Trophoblast cell (in vitro differentiated cells and primary cell): Measurements from ENCODE around the gene KRTAP4-16. TPM values are rescaled to one million over a fixed set of nuclear protein-coding genes. Genes with fewer than 3 reads are reported as not detected.

Experiments
- DNase-seq, 2 donors: peaks; one replicate each; pipeline ENCODE4 v3.0.0-alpha.2; 2016
- H2AFZ ChIP-seq: 2 replicates; pipeline ENCODE4 v1.6.1; 2013; ENCODE audit warnings: low read length, moderate library complexity, mild to moderate bottlenecking; ENCODE audit not compliant: insufficient read depth, poor library complexity
- H2AK5ac ChIP-seq: 2 replicates; pipeline ENCODE4 v1.6.1; 2013; ENCODE audit warnings: mild to moderate bottlenecking, low read length
- H2BK120ac ChIP-seq: 2 replicates; pipeline ENCODE4 v1.6.1; 2013; ENCODE audit warnings: low read length, mild to moderate bottlenecking, moderate library complexity; ENCODE audit not compliant: insufficient read depth, poor library complexity
- H2BK12ac ChIP-seq: 2 replicates; pipeline ENCODE4 v1.6.1; 2013; ENCODE audit warnings: mild to moderate bottlenecking, low read length, moderate library complexity
- H2BK5ac ChIP-seq: 2 replicates; pipeline ENCODE4 v1.6.1; 2013; ENCODE audit warnings: low read length, low read depth, moderate library complexity, mild to moderate bottlenecking; ENCODE audit not compliant: poor library complexity
- H3K14ac ChIP-seq: 2 replicates; pipeline ENCODE4 v1.6.1; 2013; ENCODE audit warnings: mild to moderate bottlenecking, low read length
- H3K18ac ChIP-seq: 2 replicates; pipeline ENCODE4 v1.6.1; 2013; ENCODE audit warnings: mild to moderate bottlenecking, low read length
- H3K23ac ChIP-seq: 2 replicates; pipeline ENCODE4 v1.6.1; 2013; ENCODE audit warnings: low read length
- H3K27ac ChIP-seq: 2 replicates; pipeline ENCODE4 v1.5.1; 2013; ENCODE audit warnings: low read depth, mild to moderate bottlenecking, inconsistent platforms, low read length, moderate library complexity
- H3K27me3 ChIP-seq: 2 replicates; pipeline ENCODE4 v1.6.1; 2013; ENCODE audit warnings: inconsistent platforms, mild to moderate bottlenecking, low read length, moderate library complexity; ENCODE audit not compliant: insufficient read depth
- H3K36me3 ChIP-seq, 2 experiments: 1 replicate in 1 of 2; 2 replicates in 1 of 2; pipeline ENCODE4 v1.6.1; 2013; ENCODE audit warnings: low read length in 2 of 2, mild to moderate bottlenecking in 2 of 2, moderate library complexity in 1 of 2; ENCODE audit not compliant: insufficient read depth in 2 of 2, control insufficient read depth in 1 of 2
- H3K4ac ChIP-seq: 2 replicates; pipeline ENCODE4 v1.6.1; 2013; ENCODE audit warnings: low read depth, mild to moderate bottlenecking, low read length, moderate library complexity
- H3K4me1 ChIP-seq, 2 experiments: 1 replicate in 1 of 2; 2 replicates in 1 of 2; pipeline ENCODE4 v1.6.1; 2013; ENCODE audit warnings: low read length in 2 of 2, mild to moderate bottlenecking in 2 of 2, moderate library complexity in 1 of 2; ENCODE audit not compliant: insufficient read depth in 2 of 2, control insufficient read depth in 1 of 2
- H3K4me2 ChIP-seq: 2 replicates; pipeline ENCODE4 v1.6.1; 2013; ENCODE audit warnings: inconsistent platforms, mild to moderate bottlenecking, low read length, moderate library complexity
- H3K4me3 ChIP-seq: 2 replicates; pipeline ENCODE4 v1.5.1; 2013; ENCODE audit warnings: mild to moderate bottlenecking, low read depth, low read length, inconsistent platforms
- H3K79me1 ChIP-seq: one replicate; pipeline ENCODE4 v1.6.1; 2013; ENCODE audit warnings: low read length
- H3K79me2 ChIP-seq: 2 replicates; pipeline ENCODE4 v1.6.1; 2013; ENCODE audit warnings: low read length, mild to moderate bottlenecking; ENCODE audit not compliant: control insufficient read depth, insufficient read depth, poor library complexity
- H3K9ac ChIP-seq: 2 replicates; pipeline ENCODE4 v1.6.1; 2013; ENCODE audit warnings: mild to moderate bottlenecking, low read length
- H3K9me3 ChIP-seq: 2 replicates; pipeline ENCODE4 v1.6.1; 2013; ENCODE audit warnings: low read depth, mild to moderate bottlenecking, control low read depth, inconsistent platforms, low read length; ENCODE audit not compliant: insufficient read depth
- H4K12ac ChIP-seq: 2 replicates; pipeline ENCODE4 v1.6.1; 2013; ENCODE audit warnings: low read depth, mild to moderate bottlenecking, low read length, moderate library complexity
- H4K8ac ChIP-seq: 2 replicates; pipeline ENCODE4 v1.6.1; 2013; ENCODE audit warnings: low read depth, mild to moderate bottlenecking, low read length, moderate library complexity
- H4K91ac ChIP-seq: one replicate; pipeline ENCODE4 v1.6.1; 2013; ENCODE audit warnings: low read depth, mild to moderate bottlenecking, low read length, moderate library complexity
- WGBS: extraction: QIAGEN DNeasy Blood & Tissue Kit; methylation state at CpG from one replicate; pipeline ENCODE4 v1.1.7; 2013; ENCODE audit warnings: missing lambda C conversion rate; ENCODE audit not compliant: insufficient read length, insufficient coverage; ENCODE audit errors: extremely low coverage; 5-methylcytosine and 5-hydroxymethylcytosine counted together
- polyA plus RNA-seq: library from polyadenylated mRNA; stranded (reverse); fragments of 200-250 nt; gene quantifications from 2 replicates; pipeline ENCODE4 v1.2.3, GENCODE V29; 2013

Gene KRTAP4-16
- polyA plus RNA-seq: not detected in 2 replicates

DNA sequence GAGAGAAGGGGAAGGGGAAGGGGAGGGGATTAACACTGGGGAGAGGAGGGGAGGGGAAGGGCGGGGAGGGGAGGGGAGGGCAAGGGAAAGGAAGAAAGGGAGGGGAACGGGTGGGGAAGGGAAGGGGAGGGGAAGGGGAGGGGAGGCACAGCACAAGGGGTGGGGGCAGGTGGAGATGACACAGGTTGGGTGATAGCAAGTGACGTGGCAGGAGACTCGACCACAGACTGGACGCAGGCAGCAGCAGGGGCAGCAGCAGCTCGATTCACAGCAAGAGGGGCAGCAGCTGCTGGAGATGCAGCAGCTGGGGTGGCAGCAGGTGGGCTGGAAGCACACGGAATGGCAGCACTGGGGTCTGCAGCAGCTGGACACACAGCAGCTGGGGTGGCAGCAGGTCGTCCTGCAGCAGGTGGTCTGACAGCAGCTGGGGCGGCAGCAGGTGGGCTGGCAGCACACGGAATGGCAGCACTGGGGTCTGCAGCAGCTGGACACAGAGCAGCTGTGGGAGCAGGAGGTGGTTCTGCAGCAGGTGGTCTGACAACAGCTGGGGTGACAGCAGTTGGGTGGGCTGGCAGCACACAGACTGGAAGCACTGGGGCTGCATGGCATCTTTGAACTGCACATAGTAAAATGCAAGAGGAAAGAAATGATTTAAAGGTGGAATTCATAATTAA, at the start of gene KRTAP4-16:
Gene KRTAP4-16 (minus strand): TSS at position 624 of the 674 bp plus-strand sequence. CDS start 0 bp downstream, at position 624.
- Histone ChIP-seq H3K18ac (no peak within 1 kb of the TSS), H2BK12ac (no peak within 1 kb of the TSS), H3K79me2 (no peaks in the 10 kb centered on the region), H3K14ac (no peak within 1 kb of the TSS), H2AFZ (no peak within 1 kb of the TSS), H4K12ac (no peak within 1 kb of the TSS), H3K4me3 (no peak within 1 kb of the TSS), H3K4me2 (no peak within 1 kb of the TSS), H4K91ac (no peak within 1 kb of the TSS), H3K4ac (no peak within 1 kb of the TSS), H2BK5ac (no peak within 1 kb of the TSS), H3K36me3 (no peaks in the 10 kb centered on the region), H4K8ac (no peak within 1 kb of the TSS), H3K9ac (no peak within 1 kb of the TSS), H3K27ac (no peak within 1 kb of the TSS), H3K27me3 (no peaks in the 10 kb centered on the region), H2BK120ac (no peak within 1 kb of the TSS), H3K23ac (no peak within 1 kb of the TSS), H2AK5ac (no peak within 1 kb of the TSS), H3K9me3 (peaks cover 4% of the 10 kb centered on the region), H3K4me1 (no peaks in the 10 kb centered on the region), H3K79me1 (no peaks in the 10 kb centered on the region)
- WGBS: no CpG with 5 or more reads among the region's 10 CpGs
- no peak for DNase-seq

DNA sequence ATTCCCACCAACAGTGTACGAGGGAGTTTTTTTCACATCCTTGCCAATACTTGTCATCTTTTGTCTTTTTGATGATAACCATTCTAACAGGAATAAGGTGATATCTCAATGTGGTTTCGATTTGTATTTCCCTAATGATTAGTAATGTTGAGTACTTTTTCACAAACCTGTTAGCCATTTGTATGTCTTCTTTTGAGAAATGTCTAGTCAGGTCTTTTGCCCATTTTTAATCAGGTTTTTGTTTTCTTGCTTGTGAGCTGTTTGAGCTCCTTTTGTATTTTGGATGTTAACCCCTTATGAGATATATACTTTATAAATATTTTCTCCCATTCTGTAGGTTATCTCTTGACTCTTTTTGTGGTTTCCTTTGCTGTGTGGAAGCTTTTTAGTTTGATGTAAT, 49.5 kb upstream of the KRTAP4-16 start:
- no CpG with 5 or more reads among the region's 2 CpGs for WGBS

DNA sequence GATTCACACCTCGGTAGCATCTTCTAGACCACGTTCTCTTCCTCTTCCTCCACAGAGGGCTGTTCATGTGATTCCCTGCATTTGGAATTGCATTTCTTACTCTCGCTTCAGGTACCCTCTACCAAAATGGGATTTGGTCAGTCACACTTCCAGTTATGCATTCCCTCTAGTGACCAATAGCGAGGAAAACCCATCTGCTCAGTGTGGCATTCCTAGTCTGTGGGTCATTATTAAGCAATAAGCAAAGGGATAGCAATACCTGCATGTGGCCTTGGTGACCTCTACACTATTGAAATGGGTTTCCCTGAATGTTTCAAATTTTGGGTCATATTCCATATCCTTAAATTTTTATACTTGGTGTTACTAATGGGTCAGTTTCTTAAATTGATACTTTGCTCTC, 48.0 kb upstream of the KRTAP4-16 start:
- Histone ChIP-seq H3K27ac (no peak overlapping the region), H3K79me1 (no peaks in the 10 kb centered on the region), H3K4ac (no peak overlapping the region), H2AFZ (no peak overlapping the region), H3K14ac (no peak overlapping the region), H3K4me2 (no peak overlapping the region), H2BK12ac (no peak overlapping the region), H3K9ac (no peak overlapping the region), H2AK5ac (no peak overlapping the region), H3K9me3 (no peaks in the 10 kb centered on the region), H3K23ac (no peak overlapping the region), H3K36me3 (no peaks in the 10 kb centered on the region), H4K91ac (no peak overlapping the region), H4K12ac (no peak overlapping the region), H3K27me3 (no peaks in the 10 kb centered on the region), H4K8ac (no peak overlapping the region), H2BK120ac (no peak overlapping the region), H2BK5ac (no peak overlapping the region), H3K4me1 (no peaks in the 10 kb centered on the region), H3K79me2 (no peaks in the 10 kb centered on the region), H3K4me3 (no peak overlapping the region), H3K18ac (no peak overlapping the region)
- WGBS: no CpG with 5 or more reads among the region's 4 CpGs
- peak; percentile 61 to 79 for DNase-seq

More for the DNA sequence above, 49.5 kb upstream of the KRTAP4-16 start:
- Histone ChIP-seq H3K9ac (no peak overlapping the region), H3K79me1 (no peaks in the 10 kb centered on the region), H2AK5ac (no peak overlapping the region), H3K27me3 (no peaks in the 10 kb centered on the region), H3K4me2 (no peak overlapping the region), H2BK120ac (no peak overlapping the region), H3K4me1 (no peaks in the 10 kb centered on the region), H2AFZ (no peak overlapping the region), H4K8ac (no peak overlapping the region), H3K18ac (no peak overlapping the region), H3K9me3 (no peaks in the 10 kb centered on the region), H2BK5ac (no peak overlapping the region), H3K23ac (no peak overlapping the region), H3K4me3 (no peak overlapping the region), H3K4ac (no peak overlapping the region), H3K14ac (no peak overlapping the region), H3K79me2 (no peaks in the 10 kb centered on the region), H3K36me3 (no peaks in the 10 kb centered on the region), H2BK12ac (no peak overlapping the region), H4K12ac (no peak overlapping the region), H3K27ac (no peak overlapping the region), H4K91ac (no peak overlapping the region)
- no peak for DNase-seq

DNA sequence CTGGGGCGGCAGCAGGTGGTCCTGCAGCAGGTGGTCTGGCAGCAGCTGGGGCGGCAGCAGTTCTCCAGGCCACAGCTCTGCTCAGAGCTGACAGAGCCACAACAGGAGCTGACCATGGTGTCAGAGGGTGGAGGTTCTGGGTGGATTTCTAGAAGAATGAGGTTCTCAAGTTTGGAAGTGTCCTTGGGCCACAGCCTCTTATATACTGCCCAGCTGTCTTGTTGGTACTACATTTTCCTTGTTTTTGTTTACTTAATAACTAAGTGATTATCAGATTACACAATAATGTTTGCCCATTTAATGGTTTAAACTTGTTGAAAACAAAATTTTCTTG, 47.6 kb upstream of the KRTAP4-16 start, which contains the start of gene KRTAP4-5:
Gene KRTAP4-5 (minus strand): TSS at position 174 of the 334 bp plus-strand sequence. CDS start 58 bp downstream, at position 116.
- no peaks in the 10 kb centered on the region for H3K36me3 ChIP-seq
- H4K12ac ChIP-seq: no peak within 1 kb of the TSS
- H3K79me2 ChIP-seq: no peaks in the 10 kb centered on the region
- H3K18ac ChIP-seq: no peak within 1 kb of the TSS
- H2BK120ac ChIP-seq: no peak within 1 kb of the TSS
- no peak within 1 kb of the TSS for H3K23ac ChIP-seq
- no peak within 1 kb of the TSS for H2BK5ac ChIP-seq
- no peak within 1 kb of the TSS for H2AFZ ChIP-seq
- H3K4me3 ChIP-seq: no peak within 1 kb of the TSS
- no peak within 1 kb of the TSS for H4K91ac ChIP-seq
- DNase-seq: no peak
- H3K9ac ChIP-seq: no peak within 1 kb of the TSS
- no peak within 1 kb of the TSS for H4K8ac ChIP-seq
- H3K27me3 ChIP-seq: no peaks in the 10 kb centered on the region
- H3K27ac ChIP-seq: no peak within 1 kb of the TSS
- H3K14ac ChIP-seq: no peak within 1 kb of the TSS
- no peak within 1 kb of the TSS for H3K4me2 ChIP-seq
- no peak within 1 kb of the TSS for H2BK12ac ChIP-seq
- no peaks in the 10 kb centered on the region for H3K79me1 ChIP-seq
- no peaks in the 10 kb centered on the region for H3K9me3 ChIP-seq
- H3K4ac ChIP-seq: no peak within 1 kb of the TSS
- no CpG with 5 or more reads among the region's 2 CpGs for WGBS
- H3K4me1 ChIP-seq: no peaks in the 10 kb centered on the region
- H2AK5ac ChIP-seq: no peak within 1 kb of the TSS
